Measurements from ENCODE around the gene ADGRG3. TPM values are rescaled to one million over a fixed set of nuclear protein-coding genes. Genes with fewer than 3 reads are reported as not detected.
"Not testable (repeated sequence)": the region's sequence is repeated elsewhere in the genome, so short reads cannot be mapped to it uniquely, and the experiment has no call there.

ADGRG3 gene
- total RNA-seq, 1 donor from 2014 or later, result 7.7 TPM

GRCh38 chr16:57708168-57708567, 40.1 kb downstream of the ADGRG3 start:
- DNase-seq (no peak), ATAC-seq (no peak)
- Histone ChIP-seq H3K27me3 (ENCODE audit: low read depth) (no peaks in the 10 kb centered on the region), H3K36me3 (no peaks in the 10 kb centered on the region), H3K4me3 (no peak overlapping the region), H3K27ac (no peak overlapping the region), H3K9me3 (no peaks in the 10 kb centered on the region), H3K4me1 (no peaks in the 10 kb centered on the region)
- TF ChIP-seq CTCF (IDR thresholded peaks at IDR 0.05), result no peak
- intact Hi-C loops (cut with DNase I), result no loop called here

GRCh38 chr16:57709663-57710062, 41.6 kb downstream of the ADGRG3 start:
- no peak overlapping the region for H3K4me3 ChIP-seq
- no peak for TF ChIP-seq CTCF (IDR thresholded peaks at IDR 0.05)
- no peaks in the 10 kb centered on the region for H3K9me3 ChIP-seq
- H3K27me3 ChIP-seq (ENCODE audit: low read depth), result peaks cover under 1% of the 10 kb centered on the region
- H3K27ac ChIP-seq, result no peak overlapping the region
- DNase-seq (no peak), ATAC-seq (no peak)
- H3K4me1 ChIP-seq, result no peaks in the 10 kb centered on the region
- no peaks in the 10 kb centered on the region for H3K36me3 ChIP-seq
- intact Hi-C loops (cut with DNase I), result no loop called here

GRCh38 chr16:57711346-57711745, 43.2 kb downstream of the ADGRG3 start:
- peaks cover 8% of the 10 kb centered on the region for H3K27me3 ChIP-seq (ENCODE audit: low read depth)
- no peaks in the 10 kb centered on the region for H3K36me3 ChIP-seq
- ATAC-seq (no peak), DNase-seq (no peak)
- intact Hi-C loops (cut with DNase I), result no loop called here
- no peak overlapping the region for H3K27ac ChIP-seq
- no peak overlapping the region for H3K4me3 ChIP-seq
- no peaks in the 10 kb centered on the region for H3K4me1 ChIP-seq
- no peak for TF ChIP-seq CTCF (IDR thresholded peaks at IDR 0.05)
- no peaks in the 10 kb centered on the region for H3K9me3 ChIP-seq

- no peak for TF ChIP-seq CTCF (IDR thresholded peaks at IDR 0.05)
- intact Hi-C loops (cut with DNase I), result no loop called here
- no peaks in the 10 kb centered on the region for H3K9me3 ChIP-seq
- no peak for DNase-seq
- ATAC-seq, result no peak
- no peaks in the 10 kb centered on the region for H3K36me3 ChIP-seq
- H3K4me1 ChIP-seq, result no peaks in the 10 kb centered on the region
- H3K27ac ChIP-seq, result no peak overlapping the region
- no peak overlapping the region for H3K4me3 ChIP-seq
- H3K27me3 ChIP-seq (ENCODE audit: low read depth), result peaks cover 8% of the 10 kb centered on the region
These were observed 43.9 kb downstream of the ADGRG3 start for GRCh38 chr16:57711993-57712392.

- H3K36me3 ChIP-seq; ATAC-seq; DNase-seq; intact Hi-C loops (cut with DNase I); H3K4me3 ChIP-seq; H3K4me1 ChIP-seq; H3K27ac ChIP-seq; H3K9me3 ChIP-seq; H3K27me3 ChIP-seq (ENCODE audit: low read depth): not testable (repeated sequence)
These were observed 44.5 kb downstream of the ADGRG3 start for GRCh38 chr16:57712569-57712968.

- no peak overlapping the region for H3K4me3 ChIP-seq
- H3K36me3 ChIP-seq, result no peaks in the 10 kb centered on the region
- no peak for TF ChIP-seq CTCF (IDR thresholded peaks at IDR 0.05)
- no peak overlapping the region for H3K27ac ChIP-seq
- DNase-seq (no peak), ATAC-seq (no peak)
- no peaks in the 10 kb centered on the region for H3K9me3 ChIP-seq
- peaks cover 8% of the 10 kb centered on the region for H3K27me3 ChIP-seq (ENCODE audit: low read depth)
- H3K4me1 ChIP-seq, result no peaks in the 10 kb centered on the region
- intact Hi-C loops (cut with DNase I), result no loop called here
These were observed 45.5 kb downstream of the ADGRG3 start for GRCh38 chr16:57713596-57713995.
